Stimulated activated CD8-positive, alpha-beta memory T cell treated with anti-CD3 and anti-CD28 coated beads, Interleukin-4, amount 100 ng/mL, for 24 hours (primary cell): ENCODE measurements around the gene NFKBIL1.

ENCODE experiments used
- DNase-seq: peaks from one replicate; pipeline ENCODE4 v3.0.0-alpha.2; 2020; ENCODE audit warnings: low read depth

The NFKBIL1 gene

GRCh38 chr6:31534521-31535040 lies 12.8 kb upstream of the NFKBIL1 start:
- DNase-seq: no peak

GRCh38 chr6:31535538-31536324 lies 11.7 kb upstream of the NFKBIL1 start:
- DNase-seq: no peak

GRCh38 chr6:31538805-31539400 lies 8.5 kb upstream of the NFKBIL1 start:
- no peak for DNase-seq

- DNase-seq: no peak
Measured at GRCh38 chr6:31540640-31541039, 6.8 kb upstream of the NFKBIL1 start.

GRCh38 chr6:31541059-31541657 lies 6.2 kb upstream of the NFKBIL1 start:
- DNase-seq: peak; percentile 40

GRCh38 chr6:31541658-31542521 lies 5.5 kb upstream of the NFKBIL1 start, which contains the start of gene DDX39B:
Gene DDX39B, minus strand, starts transcription at chr6:31542003. Its CDS starts 1,471 bp downstream, at chr6:31540532.
- peak; percentile 88 for DNase-seq

- DNase-seq: no peak
Measured at GRCh38 chr6:31543639-31544038, 3.8 kb upstream of the NFKBIL1 start.

GRCh38 chr6:31544676-31545075 lies 2.7 kb upstream of the NFKBIL1 start:
- DNase-seq: no peak

- no peak for DNase-seq
Measured at GRCh38 chr6:31545291-31545690, 2.1 kb upstream of the NFKBIL1 start.

GRCh38 chr6:31546339-31546957 lies 960 bp upstream of the NFKBIL1 start, which contains the start of gene ATP6V1G2:
Gene ATP6V1G2, minus strand, starts transcription at chr6:31546608. Its CDS starts 49 bp downstream, at chr6:31546559.
- peak; percentile 80 for DNase-seq

- DNase-seq: no peak
Measured at GRCh38 chr6:31547727-31548543, 527 bp downstream of the NFKBIL1 start.

GRCh38 chr6:31548544-31548873 lies 1.1 kb downstream of the NFKBIL1 start:
- no peak for DNase-seq

GRCh38 chr6:31551371-31551770 lies 4.0 kb downstream of the NFKBIL1 start:
- peak; percentile 44 for DNase-seq

GRCh38 chr6:31556307-31556706 lies 8.9 kb downstream of the NFKBIL1 start:
- DNase-seq: no peak

GRCh38 chr6:31557443-31558317 lies 10.3 kb downstream of the NFKBIL1 start:
- DNase-seq: no peak

GRCh38 chr6:31558318-31558625 lies 10.9 kb downstream of the NFKBIL1 start:
- DNase-seq: no peak

GRCh38 chr6:31558631-31559500 lies 11.5 kb downstream of the NFKBIL1 start:
- DNase-seq: no peak

GRCh38 chr6:31559606-31559957 lies 12.2 kb downstream of the NFKBIL1 start:
- no peak for DNase-seq
